Endothelial cell of umbilical vein (primary cell): ENCODE data around the gene CIROP. TPM values are rescaled to one million over a fixed set of nuclear protein-coding genes. Genes with fewer than 3 reads are reported as not detected.

ENCODE experiments used
- BruUV-seq: library from RNA; stranded (reverse); fragments of 400-500 nt; replicated peaks from 2 replicates; lab custom pipeline; 2021; lab: Mats Ljungman, UMichigan
- CTCF ChIA-PET: fragments of 300-600, 350-600 bp; sonication (Branson Sonifier 250); formaldehyde crosslinking; loops from one replicate; lab custom pipeline; 2021; ENCODE audit warnings: antibody characterized with exemption, inconsistent platforms; lab: Charles Lee
- POLR2A ChIA-PET: fragments of 300-600, 350-600 bp; sonication (Branson Sonifier 250); formaldehyde crosslinking; loops from one replicate; lab custom pipeline; 2021; ENCODE audit warnings: antibody characterized with exemption, inconsistent platforms; lab: Charles Lee
- DNase-seq: peaks from one replicate; pipeline ENCODE4 v3.0.0-alpha.2; 2011; ENCODE audit warnings: low read depth, low spot score
- FAIRE-seq: peaks from 2 replicates; lab custom pipeline; 2011; peaks lifted over from hg19 to GRCh38; lab: Jason Lieb, UNC
- H2AFZ ChIP-seq: 2 replicates; pipeline ENCODE4 v1.6.0; 2012; ENCODE audit warnings: low read depth, low read length, control low read depth, inconsistent platforms
- H3K27ac ChIP-seq: 2 replicates; pipeline ENCODE4 v1.5.1; 2011; ENCODE audit warnings: low read depth, mild to moderate bottlenecking, control low read depth, low read length, moderate library complexity; ENCODE audit not compliant: insufficient read depth
- H3K27me3 ChIP-seq, 2 experiments: 2 replicates each; pipeline versions ENCODE4 v1.6.0 to v1.6.1; 2011; ENCODE audit warnings: low read length in 2 of 2, mixed read lengths in 1 of 2; ENCODE audit not compliant: control insufficient read depth in 2 of 2, insufficient read depth in 2 of 2
- H3K36me3 ChIP-seq, 2 experiments: 2 replicates in 1 of 2; 3 replicates in 1 of 2; pipeline ENCODE4 v1.5.1; 2011; ENCODE audit warnings: low read length in 2 of 2, mild to moderate bottlenecking in 1 of 2, moderate library complexity in 1 of 2; ENCODE audit not compliant: control insufficient read depth in 2 of 2, insufficient read depth in 2 of 2; ENCODE audit errors: extremely low read depth in 1 of 2
- H3K4me1 ChIP-seq: 3 replicates; pipeline ENCODE4 v1.5.1; 2011; ENCODE audit warnings: mild to moderate bottlenecking, low read length; ENCODE audit not compliant: control insufficient read depth, insufficient read depth; ENCODE audit errors: extremely low read depth
- H3K4me2 ChIP-seq: 2 replicates; pipeline ENCODE4 v1.6.1; 2011; ENCODE audit warnings: low read length, control low read depth, mixed read lengths; ENCODE audit not compliant: insufficient read depth
- H3K4me3 ChIP-seq, 3 experiments: fragments of 200-600 bp in 1 of 3; sonication (generic), shearing (Covaris generic) in 1 of 3; replicated peaks in 1 of 3; 2 replicates each; pipeline ENCODE4 v1.5.1; 2011 to 2016; ENCODE audit warnings: control low read depth in 3 of 3, low read length in 3 of 3, mild to moderate bottlenecking in 2 of 3, inconsistent platforms in 1 of 3, low read depth in 1 of 3, moderate library complexity in 1 of 3; ENCODE audit not compliant: insufficient read depth in 1 of 3
- H3K79me2 ChIP-seq: 2 replicates; pipeline ENCODE4 v1.6.0; 2012; ENCODE audit warnings: low read length, inconsistent platforms; ENCODE audit not compliant: control insufficient read depth, insufficient read depth
- H3K9ac ChIP-seq: replicated peaks from 2 replicates; pipeline ENCODE3; 2011; ENCODE audit warnings: low read length, control low read depth; ENCODE audit not compliant: insufficient read depth; ENCODE audit errors: extremely low read depth
- H3K9me1 ChIP-seq: replicated peaks from 3 replicates; pipeline ENCODE4 v1.6.0; 2011; ENCODE audit warnings: mild to moderate bottlenecking, low read length; ENCODE audit not compliant: control insufficient read depth, insufficient read depth; ENCODE audit errors: extremely low read depth
- H3K9me3 ChIP-seq: replicated peaks from 2 replicates; pipeline ENCODE4 v1.5.1; 2012; ENCODE audit warnings: low read length, inconsistent platforms; ENCODE audit not compliant: control insufficient read depth, insufficient read depth
- H4K20me1 ChIP-seq: replicated peaks from 2 replicates; pipeline ENCODE3; 2011; ENCODE audit warnings: mild to moderate bottlenecking, low read length; ENCODE audit not compliant: control insufficient read depth, insufficient read depth; ENCODE audit errors: extremely low read depth
- CTCF ChIP-seq, 2 donors: IDR thresholded peaks; 1 replicate in 1 of 2; 2 replicates in 1 of 2; pipeline ENCODE4 v1.5.1; 2011; ENCODE audit warnings: low read length in 2 of 2, mild to moderate bottlenecking in 2 of 2, moderate library complexity in 2 of 2, control low read depth in 1 of 2, inconsistent platforms in 1 of 2, low read depth in 1 of 2; ENCODE audit not compliant: insufficient read depth in 1 of 2; ENCODE audit errors: extremely low read depth in 1 of 2
- EZH2 ChIP-seq: IDR thresholded peaks from 2 replicates; pipeline ENCODE4 v1.6.1; 2012; ENCODE audit warnings: borderline replicate concordance, low read depth, mild to moderate bottlenecking, moderate library complexity, low read length, inconsistent platforms; ENCODE audit not compliant: severe bottlenecking
- FOS ChIP-seq: IDR thresholded peaks from 2 replicates; pipeline ENCODE4 v1.6.1; 2011; ENCODE audit warnings: mild to moderate bottlenecking, low read length, moderate library complexity, borderline replicate concordance; ENCODE audit not compliant: insufficient read depth
- JUN ChIP-seq: IDR thresholded peaks from 2 replicates; pipeline ENCODE4 v1.6.1; 2011; ENCODE audit warnings: borderline replicate concordance, low read depth; ENCODE audit not compliant: insufficient read length, insufficient read depth
- MYC ChIP-seq: IDR thresholded peaks from one replicate; pipeline ENCODE4 v1.6.1; 2011; ENCODE audit warnings: mild to moderate bottlenecking, low read depth, low read length
- POLR2A ChIP-seq: IDR thresholded peaks from 2 replicates; pipeline ENCODE4 v1.6.1; 2012; ENCODE audit warnings: low read depth, mild to moderate bottlenecking, control low read depth, low read length
- POLR2AphosphoS5 ChIP-seq: IDR thresholded peaks from 2 replicates; pipeline ENCODE4 v1.6.1; 2012; ENCODE audit warnings: low read depth, mild to moderate bottlenecking, control low read depth, low read length, moderate library complexity; ENCODE audit not compliant: insufficient read depth
- dilution Hi-C: fragments of 300-500 bp; cut with MboI; formaldehyde crosslinking; loops from one replicate; pipeline ENCODE4 v1.15.0; 2019; ENCODE audit warnings: low sequenced_read_pairs; ENCODE audit not compliant: extremely low pct_ligation_motif_present
- intact Hi-C: fragments of 100-400 bp; cut with micrococcal nuclease; formaldehyde crosslinking; loops from one replicate; pipeline ENCODE4 v1.10.0; 2022
- polyA plus RNA-seq, 4 experiments: library from polyadenylated mRNA; depleted of rRNA in 3 of 4; stranded (reverse) in 3 of 4; unstranded in 1 of 4; fragments of >200 nt; gene quantifications; 2 replicates each; pipeline versions ENCODE4 v1.2.1 to v1.2.3, GENCODE V29; 2011 to 2012; ENCODE audit warnings: missing spikeins in 1 of 4
- total RNA-seq: library from RNA; stranded (reverse); gene quantifications from 2 replicates; pipeline ENCODE4 v1.2.3, GENCODE V29; 2021
- TF ChIP-seq, protein P1 (sequence below): IDR thresholded peaks from 2 replicates; pipeline ENCODE4 v1.6.1; 2011; ENCODE audit not compliant: insufficient read depth, insufficient read length

The CIROP gene
- total and polyA plus RNA-seq, 2 donors (not counting 3 experiments of a cell fraction or from before 2014, with no cell fraction given) = not detected

DNA sequence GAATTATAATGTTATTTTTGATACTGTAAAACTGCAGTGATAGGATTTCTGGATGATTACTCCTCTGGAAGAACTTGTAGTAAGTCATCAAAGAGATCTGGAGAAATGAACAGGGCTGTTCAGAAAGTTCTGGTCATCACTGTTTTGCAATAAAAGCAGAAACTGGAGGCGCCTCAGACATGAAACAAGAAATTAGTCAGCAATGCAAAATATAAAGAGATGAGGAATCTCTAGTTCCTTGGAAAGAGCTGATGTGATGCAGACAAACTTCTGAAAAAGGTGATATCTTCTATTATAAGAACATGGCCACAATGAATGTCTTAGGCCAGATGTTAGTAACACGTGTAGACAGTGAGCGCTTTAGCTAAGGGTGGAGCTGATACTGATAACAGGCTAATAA is 19.3 kb downstream of the CIROP start:
- ChIA-PET CTCF (interaction anchor here (1.0 to 2.6 kb wide), 5 partner anchors 9 to 91 kb away, joined by 3 to 12 read pairs (median 9); partner anchors contain the start of genes ACIN1 and C14orf119), POLR2A (no interaction called here)
- dilution Hi-C loops (no loop called here), intact Hi-C loops (no loop called here)
- H3K9ac ChIP-seq = no peak overlapping the region
- no peak overlapping the region for H2AFZ ChIP-seq
- H3K27me3 ChIP-seq = no peaks in the 10 kb centered on the region
- peaks cover 7% of the 10 kb centered on the region for H3K4me1 ChIP-seq
- TF ChIP-seq CTCF (IDR thresholded peaks at IDR 0.05; ENCODE audit: extremely low read depth in 1 of 2, insufficient read depth in 1 of 2, low read depth in 1 of 2, low read length in 2 of 2) (no peak), POLR2AphosphoS5 (no peak), MYC (no peak), FOS (no peak), EZH2 (no peak), POLR2A (no peak), JUN (no peak)
- TF ChIP-seq, protein P1, sequence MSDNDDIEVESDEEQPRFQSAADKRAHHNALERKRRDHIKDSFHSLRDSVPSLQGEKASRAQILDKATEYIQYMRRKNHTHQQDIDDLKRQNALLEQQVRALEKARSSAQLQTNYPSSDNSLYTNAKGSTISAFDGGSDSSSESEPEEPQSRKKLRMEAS = no peak
- no peaks in the 10 kb centered on the region for H3K9me1 ChIP-seq
- DNase-seq = no peak
- no peak overlapping the region for H3K4me2 ChIP-seq
- no peak overlapping the region for H3K27ac ChIP-seq
- peaks cover 33% of the 10 kb centered on the region for H3K79me2 ChIP-seq
- no peaks in the 10 kb centered on the region for H3K9me3 ChIP-seq
- FAIRE-seq = no peak
- H3K36me3 ChIP-seq = peaks cover 16 to 55% of the 10 kb centered on the region in 2 experiments
- H3K4me3 ChIP-seq = no peak overlapping the region
- H4K20me1 ChIP-seq = peaks cover 2% of the 10 kb centered on the region
- no TSS peak for BruUV-seq
